ENCODE data around the gene ACAA2. TPM values are rescaled to one million over a fixed set of nuclear protein-coding genes. Genes with fewer than 3 reads are reported as not detected.
A peak's percentile ranks its signal among the peaks of the same experiment; 100 is the strongest.

Gene ACAA2, protein sequence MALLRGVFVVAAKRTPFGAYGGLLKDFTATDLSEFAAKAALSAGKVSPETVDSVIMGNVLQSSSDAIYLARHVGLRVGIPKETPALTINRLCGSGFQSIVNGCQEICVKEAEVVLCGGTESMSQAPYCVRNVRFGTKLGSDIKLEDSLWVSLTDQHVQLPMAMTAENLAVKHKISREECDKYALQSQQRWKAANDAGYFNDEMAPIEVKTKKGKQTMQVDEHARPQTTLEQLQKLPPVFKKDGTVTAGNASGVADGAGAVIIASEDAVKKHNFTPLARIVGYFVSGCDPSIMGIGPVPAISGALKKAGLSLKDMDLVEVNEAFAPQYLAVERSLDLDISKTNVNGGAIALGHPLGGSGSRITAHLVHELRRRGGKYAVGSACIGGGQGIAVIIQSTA
- total RNA-seq (10 to 100 TPM; 72.2 to 72.4 TPM), polyA plus RNA-seq (100 TPM)

DNA sequence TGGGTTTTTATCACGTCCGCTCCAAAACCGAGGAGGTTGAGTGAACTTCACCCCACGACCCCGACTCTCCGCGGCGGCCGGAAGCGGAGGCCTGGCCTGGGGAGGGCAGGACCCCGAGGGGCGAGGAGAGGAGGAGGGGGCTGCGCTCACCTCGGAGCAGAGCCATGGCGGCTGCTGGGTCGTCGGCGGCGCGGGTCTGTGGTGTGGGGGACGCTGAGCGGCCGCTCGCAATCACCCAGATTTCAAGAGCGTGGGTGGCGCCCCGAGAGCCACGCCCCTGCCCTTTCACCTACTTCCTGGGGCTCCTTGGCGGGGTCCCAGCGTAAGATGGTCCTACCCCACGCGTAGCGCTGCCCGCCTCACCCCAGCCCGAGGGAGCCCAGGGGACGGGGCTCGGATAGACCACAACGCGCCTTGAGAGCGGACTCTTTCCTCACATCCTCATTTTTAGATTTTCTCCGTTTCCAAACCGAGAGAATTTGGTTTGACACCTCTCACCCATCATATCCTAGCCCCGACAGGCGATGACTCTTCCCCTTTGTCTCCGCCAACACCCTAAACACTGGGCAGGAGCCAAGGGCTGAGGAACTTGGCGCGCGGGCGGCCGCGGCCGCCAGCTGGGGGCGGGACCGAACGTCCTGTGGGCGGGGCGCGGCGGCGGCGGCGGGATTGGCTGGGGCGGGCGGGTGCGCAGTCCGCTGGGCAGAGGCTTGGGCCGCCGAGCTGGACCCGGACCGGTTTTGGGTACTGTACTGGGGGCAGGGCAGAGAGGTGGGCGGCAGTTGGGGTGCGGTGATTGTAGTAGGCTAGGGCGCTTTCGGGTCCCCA is at the start of gene ACAA2:
TSS of gene ACAA2 (minus strand) at position 215 of the 828 bp plus-strand sequence. CDS start at position 166, 49 bp downstream.
- no peaks in the 10 kb centered on the region for H3K36me3 ChIP-seq (ENCODE audit: insufficient read depth, low read length)
- peaks cover under 1 to 13% (median 3%) of the 10 kb centered on the region in 5 donors for H3K9me3 Mint-ChIP-seq
- H3K27me3 ChIP-seq (ENCODE audit: insufficient read depth, low read length, poor library complexity, severe bottlenecking): no peaks in the 10 kb centered on the region
- ChIA-PET CTCF (interaction anchor here (0.6 to 1.2 kb wide), 3 partner anchors 29 to 310 kb away, joined by 4 read pairs; no protein-coding TSS in a partner anchor), POLR2A (interaction anchor here (0.7 to 1.1 kb wide), 4 partner anchors 8 to 326 kb away, joined by 3 to 8 read pairs (median 3); no protein-coding TSS in a partner anchor)
- H3K4me1 Mint-ChIP-seq: peaks cover 62 to 79% (median 75%) of the 10 kb centered on the region in 3 donors
- peak within 1 kb of the TSS; percentile 69 for H3K4me3 ChIP-seq (ENCODE audit: low read length)
- H3K27ac Mint-ChIP-seq: peak within 1 kb of the TSS; percentile 75 to 99 (median 97)
- H3K27me3 Mint-ChIP-seq: no peaks in the 10 kb centered on the region
- peaks cover 4 to 18% (median 14%) of the 10 kb centered on the region in 3 donors for H3K36me3 Mint-ChIP-seq
- H3K9me3 ChIP-seq (ENCODE audit: low read length): no peaks in the 10 kb centered on the region
- H3K4me1 ChIP-seq (ENCODE audit: insufficient read depth, low read length): peaks cover 44% of the 10 kb centered on the region
- DNase-seq: peak; percentile 69 to 85 (median 76)
- peak within 1 kb of the TSS; percentile 90 for H3K27ac ChIP-seq (ENCODE audit: low read depth, low read length)
- peak within 1 kb of the TSS; percentile 90 to 99 (median 97) for H3K4me3 Mint-ChIP-seq

DNA sequence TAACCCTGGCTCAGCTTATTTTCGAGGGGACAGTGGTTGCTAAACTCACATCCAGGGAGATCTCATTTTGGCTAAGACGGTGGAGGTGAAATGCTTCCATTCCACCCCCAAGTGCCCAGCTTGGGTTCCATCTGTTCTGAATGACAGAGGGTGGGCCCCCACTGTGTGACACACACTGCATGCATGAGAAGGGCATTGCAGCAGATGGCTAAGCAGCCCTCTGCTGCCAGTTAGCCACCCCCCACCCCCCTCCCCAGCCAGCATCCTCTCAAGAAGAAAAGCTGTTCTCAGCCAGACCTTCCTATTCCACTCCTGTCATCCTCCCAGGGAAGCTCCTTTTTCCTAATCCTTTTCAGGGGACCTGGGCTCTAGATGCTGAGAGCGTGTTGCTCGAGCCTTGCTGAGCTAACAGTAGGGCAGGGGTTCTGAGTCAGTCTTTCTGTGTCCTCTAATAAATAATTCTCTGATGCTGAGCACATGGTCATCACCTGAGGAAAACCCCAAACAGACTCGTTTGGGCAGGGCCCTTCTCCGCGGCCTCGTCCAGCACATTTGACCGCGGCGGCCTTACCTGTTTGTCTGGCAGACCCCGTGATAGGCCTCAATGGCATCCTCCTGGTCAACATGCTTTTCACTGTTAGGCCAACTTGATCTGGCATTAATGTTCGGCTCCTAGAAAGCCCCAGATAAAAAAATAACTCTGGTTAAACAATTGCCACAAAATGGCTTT is 49.5 kb upstream of the ACAA2 start:
- Mint-ChIP-seq H3K36me3 (no peaks in the 10 kb centered on the region), H3K9me3 (no peaks in the 10 kb centered on the region), H3K27ac (no peak overlapping the region), H3K4me3 (no peak overlapping the region), H3K4me1 (peaks cover 0 to 3% (median 2%) of the 10 kb centered on the region in 3 donors), H3K27me3 (peaks cover 11 to 28% of the 10 kb centered on the region in 2 donors)
- no peak for DNase-seq
- ChIA-PET POLR2A (no interaction called here), CTCF (interaction anchor here (0.9 to 5.5 kb wide), 8 partner anchors 8 to 354 kb away, joined by 3 to 100 read pairs (median 3); no protein-coding TSS in a partner anchor)
- Histone ChIP-seq H3K27ac (ENCODE audit: low read depth, low read length) (no peak overlapping the region), H3K9me3 (ENCODE audit: low read length) (no peaks in the 10 kb centered on the region), H3K4me1 (ENCODE audit: insufficient read depth, low read length) (no peaks in the 10 kb centered on the region), H3K27me3 (ENCODE audit: insufficient read depth, low read length, poor library complexity, severe bottlenecking) (no peaks in the 10 kb centered on the region), H3K4me3 (ENCODE audit: low read length) (no peak overlapping the region), H3K36me3 (ENCODE audit: insufficient read depth, low read length) (no peaks in the 10 kb centered on the region)

DNA sequence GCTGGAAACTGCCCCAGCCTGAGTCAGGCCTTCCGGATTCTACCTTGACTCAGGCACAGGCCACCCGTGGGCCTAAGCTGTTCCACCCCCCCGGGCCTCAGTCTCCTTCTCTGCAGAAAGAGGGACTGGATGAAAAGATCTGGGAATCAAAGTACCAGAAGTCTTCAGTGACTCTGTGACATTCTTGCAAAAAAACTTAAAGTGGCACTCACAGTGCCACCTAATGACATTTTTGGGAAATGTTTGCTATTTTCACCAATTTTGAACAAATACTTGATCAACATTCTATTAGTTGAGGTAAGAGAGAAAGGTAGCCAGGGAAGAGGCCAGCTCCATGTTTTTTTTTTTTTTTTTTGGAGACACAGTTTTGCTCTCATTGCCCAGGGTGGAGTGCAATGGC is 48.3 kb upstream of the ACAA2 start:
- Histone ChIP-seq H3K4me3 (ENCODE audit: low read length) (no peak overlapping the region), H3K4me1 (ENCODE audit: insufficient read depth, low read length) (no peaks in the 10 kb centered on the region), H3K36me3 (ENCODE audit: insufficient read depth, low read length) (no peaks in the 10 kb centered on the region), H3K27me3 (ENCODE audit: insufficient read depth, low read length, poor library complexity, severe bottlenecking) (no peaks in the 10 kb centered on the region), H3K9me3 (ENCODE audit: low read length) (no peaks in the 10 kb centered on the region), H3K27ac (ENCODE audit: low read depth, low read length) (no peak overlapping the region)
- Mint-ChIP-seq H3K27me3 (peaks cover 6 to 24% of the 10 kb centered on the region in 2 donors), H3K9me3 (no peaks in the 10 kb centered on the region), H3K36me3 (no peaks in the 10 kb centered on the region), H3K4me3 (no peak overlapping the region), H3K27ac (no peak overlapping the region), H3K4me1 (peaks cover 0 to 3% (median 2%) of the 10 kb centered on the region in 3 donors)
- ChIA-PET POLR2A (no interaction called here), CTCF (interaction anchor here (0.8 to 5.5 kb wide), 11 partner anchors 12 to 495 kb away, joined by 3 to 100 read pairs (median 3); no protein-coding TSS in a partner anchor)
- peak in 1 of 5 donors; percentile 12 for DNase-seq

DNA sequence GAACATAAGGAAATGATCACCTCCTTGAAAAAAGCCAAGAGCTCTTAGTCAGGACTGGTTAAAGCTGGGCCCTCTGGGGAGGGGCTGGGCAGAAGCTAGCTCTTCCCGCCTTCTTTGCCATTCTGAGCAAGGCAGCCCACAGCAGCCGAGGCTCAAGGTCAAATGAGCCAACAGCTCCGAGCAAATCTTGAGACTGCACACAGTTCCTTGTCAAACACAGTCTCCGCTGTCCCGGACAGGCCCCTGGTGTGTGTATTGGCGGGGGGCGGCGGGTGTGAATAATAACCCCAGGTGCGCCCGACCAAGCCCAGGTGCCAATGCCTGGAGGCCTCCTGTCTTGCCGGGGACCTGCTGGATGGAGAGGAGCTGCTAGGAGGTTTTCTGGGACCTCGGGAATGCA is 46.4 kb upstream of the ACAA2 start:
- Mint-ChIP-seq H3K9me3 (no peaks in the 10 kb centered on the region), H3K27ac (no peak overlapping the region), H3K36me3 (no peaks in the 10 kb centered on the region), H3K4me1 (peaks cover 0 to 3% (median 2%) of the 10 kb centered on the region in 3 donors), H3K4me3 (no peak overlapping the region), H3K27me3 (peaks cover 6 to 18% of the 10 kb centered on the region in 2 donors)
- H3K27ac ChIP-seq (ENCODE audit: low read depth, low read length): no peak overlapping the region
- no peak overlapping the region for H3K4me3 ChIP-seq (ENCODE audit: low read length)
- ChIA-PET CTCF (interaction anchor here (1.8 to 5.5 kb wide), 5 partner anchors 9 to 1185 kb away, joined by 4 to 100 read pairs (median 11); no protein-coding TSS in a partner anchor), POLR2A (no interaction called here)
- no peaks in the 10 kb centered on the region for H3K4me1 ChIP-seq (ENCODE audit: insufficient read depth, low read length)
- no peaks in the 10 kb centered on the region for H3K36me3 ChIP-seq (ENCODE audit: insufficient read depth, low read length)
- H3K9me3 ChIP-seq (ENCODE audit: low read length): no peaks in the 10 kb centered on the region
- no peaks in the 10 kb centered on the region for H3K27me3 ChIP-seq (ENCODE audit: insufficient read depth, low read length, poor library complexity, severe bottlenecking)
- no peak for DNase-seq

DNA sequence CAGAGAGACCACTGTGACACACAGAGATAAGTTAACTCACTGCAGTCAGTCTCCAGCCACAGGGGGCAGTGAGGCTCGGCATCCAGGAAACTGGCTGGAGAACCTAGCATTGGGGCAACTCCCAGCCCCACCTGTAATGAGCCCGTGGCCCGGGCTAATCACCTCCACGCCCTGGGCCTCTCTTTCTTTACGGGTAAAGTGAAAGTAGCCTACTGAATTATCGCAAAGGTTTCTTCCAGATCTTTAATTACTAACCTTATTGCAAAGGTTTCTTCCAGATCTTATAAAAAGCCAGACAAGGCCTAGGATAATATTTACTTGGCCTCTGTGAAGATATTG is 45.7 kb upstream of the ACAA2 start:
- H3K4me1 ChIP-seq (ENCODE audit: insufficient read depth, low read length): no peaks in the 10 kb centered on the region
- H3K27me3 Mint-ChIP-seq: peaks cover 6 to 11% of the 10 kb centered on the region in 2 donors
- peaks cover 0 to 3% (median 2%) of the 10 kb centered on the region in 3 donors for H3K4me1 Mint-ChIP-seq
- ChIA-PET CTCF (interaction anchor here (0.9 to 5.5 kb wide), 16 partner anchors 9 to 1185 kb away, joined by 3 to 100 read pairs (median 4); partner anchors contain the start of gene ACAA2), POLR2A (interaction anchor here (1.0 kb wide), 1 partner anchor 26 kb away, joined by 3 read pairs; no protein-coding TSS in a partner anchor)
- no peaks in the 10 kb centered on the region for H3K9me3 Mint-ChIP-seq
- H3K27me3 ChIP-seq (ENCODE audit: insufficient read depth, low read length, poor library complexity, severe bottlenecking): no peaks in the 10 kb centered on the region
- DNase-seq: no peak
- H3K4me3 Mint-ChIP-seq: no peak overlapping the region
- no peaks in the 10 kb centered on the region for H3K9me3 ChIP-seq (ENCODE audit: low read length)
- no peak overlapping the region for H3K27ac ChIP-seq (ENCODE audit: low read depth, low read length)
- H3K36me3 ChIP-seq (ENCODE audit: insufficient read depth, low read length): no peaks in the 10 kb centered on the region
- no peaks in the 10 kb centered on the region for H3K36me3 Mint-ChIP-seq
- no peak overlapping the region for H3K4me3 ChIP-seq (ENCODE audit: low read length)
- no peak overlapping the region for H3K27ac Mint-ChIP-seq

DNA sequence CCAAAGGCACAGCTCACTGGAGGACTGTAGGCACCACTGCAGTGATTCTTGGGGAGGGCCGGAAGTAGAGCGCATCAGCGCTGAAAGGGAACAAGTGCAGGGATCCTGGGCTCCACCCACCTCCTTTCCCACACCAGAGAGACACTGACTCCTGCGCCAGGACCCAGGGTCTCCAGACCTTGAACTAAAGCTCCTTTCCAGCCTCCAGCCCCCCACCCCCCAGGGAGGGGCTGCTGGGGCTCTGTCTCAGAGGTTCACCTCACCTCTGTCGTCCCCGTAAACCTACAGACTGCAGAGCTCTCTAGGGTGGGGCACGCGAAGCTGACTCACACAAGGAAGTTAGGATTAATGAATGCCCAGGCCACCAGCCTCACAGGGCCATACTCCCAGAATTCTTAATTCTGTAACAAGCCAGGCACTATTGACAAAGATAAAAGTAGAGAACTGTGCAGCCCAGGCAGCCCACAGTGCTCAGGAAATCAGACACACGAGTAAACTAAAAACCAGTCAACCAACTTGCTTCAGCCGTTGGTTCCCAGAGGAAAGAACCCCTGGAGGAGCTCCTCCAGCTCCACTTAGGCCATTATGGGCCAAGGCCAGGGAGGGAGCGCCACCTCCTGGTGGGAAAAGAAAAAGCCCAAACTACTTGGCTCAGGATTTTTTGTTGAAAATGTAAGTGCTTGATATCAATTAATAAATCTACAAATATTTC is 45.1 kb upstream of the ACAA2 start:
- Mint-ChIP-seq H3K4me1 (peaks cover 0 to 3% (median 2%) of the 10 kb centered on the region in 3 donors), H3K4me3 (no peak overlapping the region), H3K27me3 (peaks cover 4 to 8% of the 10 kb centered on the region in 2 donors), H3K27ac (no peak overlapping the region), H3K9me3 (no peaks in the 10 kb centered on the region), H3K36me3 (no peaks in the 10 kb centered on the region)
- Histone ChIP-seq H3K27ac (ENCODE audit: low read depth, low read length) (no peak overlapping the region), H3K9me3 (ENCODE audit: low read length) (no peaks in the 10 kb centered on the region), H3K27me3 (ENCODE audit: insufficient read depth, low read length, poor library complexity, severe bottlenecking) (no peaks in the 10 kb centered on the region), H3K4me3 (ENCODE audit: low read length) (no peak overlapping the region), H3K36me3 (ENCODE audit: insufficient read depth, low read length) (no peaks in the 10 kb centered on the region), H3K4me1 (ENCODE audit: insufficient read depth, low read length) (no peaks in the 10 kb centered on the region)
- POLR2A ChIA-PET: interaction anchor here (1.0 kb wide), 1 partner anchor 26 kb away, joined by 3 read pairs; no protein-coding TSS in a partner anchor
- DNase-seq: peak; percentile 34 to 65 (median 46)
- CTCF ChIA-PET: interaction anchor here (0.8 to 5.5 kb wide), 21 partner anchors 8 to 1184 kb away, joined by 3 to 100 read pairs (median 4); partner anchors contain the start of gene ACAA2

DNA sequence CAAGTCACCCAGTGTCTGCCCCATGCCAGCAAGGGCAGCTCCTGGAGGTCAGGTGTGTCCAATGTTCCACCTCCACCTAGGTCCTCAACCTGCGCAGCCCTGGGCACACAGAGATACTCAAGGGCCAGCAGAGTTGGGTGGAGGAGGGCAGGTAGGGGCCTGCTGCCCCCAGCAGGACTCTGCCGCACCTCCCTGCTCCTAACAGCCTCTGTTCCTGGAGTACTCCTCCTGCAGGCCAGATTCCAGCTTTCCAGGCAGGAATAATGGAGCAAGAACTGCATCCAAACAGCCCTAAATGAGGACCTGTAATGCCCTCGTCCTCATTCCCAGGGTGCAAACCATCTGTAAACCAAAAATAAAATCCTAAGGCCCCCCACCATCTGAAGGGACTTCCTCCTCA is 44.4 kb upstream of the ACAA2 start:
- peaks cover 0 to 3% (median 2%) of the 10 kb centered on the region in 3 donors for H3K4me1 Mint-ChIP-seq

More for the DNA sequence above, 44.4 kb upstream of the ACAA2 start:
- ChIA-PET CTCF (interaction anchor here (0.8 to 5.5 kb wide), 16 partner anchors 9 to 1183 kb away, joined by 3 to 100 read pairs (median 4); partner anchors contain the start of gene ACAA2), POLR2A (no interaction called here)
- H3K4me3 ChIP-seq (ENCODE audit: low read length): no peak overlapping the region
- H3K36me3 ChIP-seq (ENCODE audit: insufficient read depth, low read length): no peaks in the 10 kb centered on the region
- Mint-ChIP-seq H3K36me3 (no peaks in the 10 kb centered on the region), H3K27me3 (peaks cover 1 to 3% of the 10 kb centered on the region in 2 donors), H3K4me3 (peak overlapping the region in 1 of 7 donors; percentile 49), H3K9me3 (no peaks in the 10 kb centered on the region), H3K27ac (no peak overlapping the region)
- no peak overlapping the region for H3K27ac ChIP-seq (ENCODE audit: low read depth, low read length)
- no peaks in the 10 kb centered on the region for H3K4me1 ChIP-seq (ENCODE audit: insufficient read depth, low read length)
- no peaks in the 10 kb centered on the region for H3K27me3 ChIP-seq (ENCODE audit: insufficient read depth, low read length, poor library complexity, severe bottlenecking)
- DNase-seq: no peak
- H3K9me3 ChIP-seq (ENCODE audit: low read length): no peaks in the 10 kb centered on the region
